Prostate gland (tissue), 2 donors: ENCODE results near the gene ZDHHC22.

Experiments
- POLR2A ChIP-seq: fragments of 450-650 bp; IDR thresholded peaks from one replicate; pipeline ENCODE4 v1.6.1; 2016; ENCODE audit warnings: antibody characterized with exemption, mild to moderate bottlenecking
- TF ChIP-seq, protein P1 (sequence below), 4 experiments: fragments of 200-600 bp in 2 of 4; fragments of 450-650 bp in 2 of 4; sonication (generic) in 2 of 4; IDR thresholded peaks; 1 replicate in 3 of 4; 2 replicates in 1 of 4; pipeline ENCODE4 v1.5.1; 2016 to 2019; ENCODE audit warnings: antibody characterized with exemption in 4 of 4, mild to moderate bottlenecking in 2 of 4, moderate library complexity in 2 of 4

DNA sequence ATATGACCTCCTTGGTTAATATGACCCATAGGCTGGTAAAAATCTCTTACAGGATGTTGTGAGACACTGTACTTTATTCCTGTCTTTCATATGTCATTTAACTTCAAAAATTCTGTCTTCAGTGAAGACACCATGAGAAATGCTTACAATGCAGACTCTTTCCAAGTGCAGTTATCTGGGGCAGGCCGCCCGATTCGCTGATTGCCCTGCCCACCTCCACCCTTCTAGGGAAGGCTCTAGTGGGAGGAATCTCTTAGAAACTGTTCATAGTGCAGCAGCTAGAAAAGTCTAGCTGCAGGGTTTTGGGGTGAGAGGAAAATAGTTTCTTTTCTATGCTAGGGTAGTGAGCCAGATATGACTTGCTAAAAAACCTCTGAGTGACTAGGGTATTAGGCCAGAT is 58.5 kb downstream of the ZDHHC22 start:
- TF ChIP-seq, protein P1, sequence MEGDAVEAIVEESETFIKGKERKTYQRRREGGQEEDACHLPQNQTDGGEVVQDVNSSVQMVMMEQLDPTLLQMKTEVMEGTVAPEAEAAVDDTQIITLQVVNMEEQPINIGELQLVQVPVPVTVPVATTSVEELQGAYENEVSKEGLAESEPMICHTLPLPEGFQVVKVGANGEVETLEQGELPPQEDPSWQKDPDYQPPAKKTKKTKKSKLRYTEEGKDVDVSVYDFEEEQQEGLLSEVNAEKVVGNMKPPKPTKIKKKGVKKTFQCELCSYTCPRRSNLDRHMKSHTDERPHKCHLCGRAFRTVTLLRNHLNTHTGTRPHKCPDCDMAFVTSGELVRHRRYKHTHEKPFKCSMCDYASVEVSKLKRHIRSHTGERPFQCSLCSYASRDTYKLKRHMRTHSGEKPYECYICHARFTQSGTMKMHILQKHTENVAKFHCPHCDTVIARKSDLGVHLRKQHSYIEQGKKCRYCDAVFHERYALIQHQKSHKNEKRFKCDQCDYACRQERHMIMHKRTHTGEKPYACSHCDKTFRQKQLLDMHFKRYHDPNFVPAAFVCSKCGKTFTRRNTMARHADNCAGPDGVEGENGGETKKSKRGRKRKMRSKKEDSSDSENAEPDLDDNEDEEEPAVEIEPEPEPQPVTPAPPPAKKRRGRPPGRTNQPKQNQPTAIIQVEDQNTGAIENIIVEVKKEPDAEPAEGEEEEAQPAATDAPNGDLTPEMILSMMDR (IDR thresholded peaks at IDR 0.05) = no peak
- no peak for TF ChIP-seq POLR2A
